Adrenal gland (tissue), 12 donors: ENCODE measurements around the gene ARHGEF18. TPM values are rescaled to one million over a fixed set of nuclear protein-coding genes. Genes with fewer than 3 reads are reported as not detected.
"Not testable (repeated sequence)": the region's sequence is repeated elsewhere in the genome, so short reads cannot be mapped to it uniquely, and the experiment has no call there.

Experiments
- DNase-seq, 7 donors: peaks; one replicate each; pipeline ENCODE4 v3.0.0-alpha.2; 2019 to 2020
- H3K27ac ChIP-seq, 5 donors: fragments of 200-600 bp; sonication (generic) in 4 of 5; 1 replicate in 3 of 5; 2 replicates in 2 of 5; pipeline versions ENCODE4 v1.5.1 to v1.8.0; 2016 to 2020; ENCODE audit warnings: mild to moderate bottlenecking in 1 of 5
- H3K27me3 ChIP-seq: fragments of 200-600 bp; 2 replicates; pipeline ENCODE4 v1.8.0; 2021
- H3K36me3 ChIP-seq, 2 donors: fragments of 200-600 bp; replicated peaks in 1 of 2; 1 replicate in 1 of 2; 2 replicates in 1 of 2; pipeline versions ENCODE4 v1.5.1 to v1.8.0; 2018 to 2022
- H3K4me1 ChIP-seq, 2 donors: fragments of 200-600 bp; replicated peaks in 1 of 2; 1 replicate in 1 of 2; 2 replicates in 1 of 2; pipeline versions ENCODE4 v1.5.1 to v1.8.0; 2018 to 2021
- H3K4me3 ChIP-seq, 4 donors: fragments of 200-600 bp; sonication (generic) in 3 of 4; one replicate each; pipeline ENCODE4 v1.5.1; 2016 to 2018
- H3K9me3 ChIP-seq, 3 donors: fragments of 200-600 bp; sonication (generic) in 1 of 3; replicated peaks in 1 of 3; 1 replicate in 2 of 3; 2 replicates in 1 of 3; pipeline versions ENCODE4 v1.5.1 to v1.8.0; 2016 to 2021
- CTCF ChIP-seq, 6 experiments: fragments of 450-650 bp in 4 of 6; fragments of 200-600 bp in 2 of 6; sonication (generic) in 1 of 6; IDR thresholded peaks; 1 replicate in 5 of 6; 2 replicates in 1 of 6; pipeline versions ENCODE4 v1.5.1 to v1.8.0; 2016 to 2021; ENCODE audit warnings: antibody characterized with exemption in 6 of 6, mild to moderate bottlenecking in 2 of 6, moderate library complexity in 1 of 6
- POLR2A ChIP-seq, 2 donors: fragments of 450-650 bp; IDR thresholded peaks; one replicate each; pipeline ENCODE4 v1.6.1; 2017; ENCODE audit warnings: antibody characterized with exemption in 2 of 2, mild to moderate bottlenecking in 2 of 2, moderate library complexity in 1 of 2
- WGBS, 4 donors: extraction: QIAGEN DNeasy Blood & Tissue Kit in 2 of 4; methylation state at CpG; one replicate each; pipeline versions ENCODE4 v1.1.5 to v1.1.7; 2013 to 2017; 5-methylcytosine and 5-hydroxymethylcytosine counted together
- intact Hi-C, 2 donors: fragments of 100-400 bp; cut with DNase I; formaldehyde crosslinking; loops; one replicate each; pipeline versions ENCODE4 v1.14.1 to v1.15.0; 2022 to 2023
- polyA plus RNA-seq, 3 donors: library from polyadenylated mRNA; stranded (reverse); fragments of 200-250 nt in 2 of 3; fragments of 350-450 nt in 1 of 3; fragmentation: Illumina TruSeq in 1 of 3; extraction: RNeasy Lipid Tissue Mini Kit (QIAGEN cat#74804) in 1 of 3; gene quantifications; one replicate each; pipeline ENCODE4 v1.2.3, GENCODE V29; 2013 to 2014
- total RNA-seq, 9 donors: library from RNA; depleted of rRNA in 4 of 9; stranded (reverse); fragments of >200 nt in 4 of 9; fragments of 120-200 nt in 1 of 9; fragmentation: NEBNext Ultra II Directional in 1 of 9; extraction: Animal tissue kit (Norgen Biotek cat#: 25700) in 1 of 9; gene quantifications; one replicate each; pipeline versions ENCODE4 v1.1.0 to v1.2.4, GENCODE V29; 2013 to 2023
- donor health status: healthy with polysubstance abuse.
- donor health status: Bipolar disorder and iron deficiency.
- donor health status: DM: yes; HTN: yes; CAD: no.
- donor health status: DM: no; HTN: no; CAD: no.
- donor health status: DM: no; HTN: no; CAD: no.
- donor health status: DM: yes; HTN: yes; CAD: no.

Gene ARHGEF18
- total and polyA plus RNA-seq, 12 donors = 5.9 to 52.3 (median 32.0) TPM

GRCh38 chr19:7342143-7342542 lies 6.6 kb upstream of the ARHGEF18 start:
- intact Hi-C loops = loop anchor here in 1 of 2 donors (5.0 kb wide), 1 partner anchor 195 kb away; no protein-coding TSS in a partner anchor
- 82 to 91% (median 89%) methylated on average over 5 of the region's 5 CpGs for WGBS, 4 donors
- DNase-seq = peak in 1 of 7 donors; percentile 35
- Histone ChIP-seq H3K27me3 (no peaks in the 10 kb centered on the region), H3K36me3 (no peaks in the 10 kb centered on the region), H3K4me1 (peaks cover 0 to 5% of the 10 kb centered on the region in 2 donors), H3K9me3 (no peaks in the 10 kb centered on the region), H3K27ac (no peak overlapping the region), H3K4me3 (no peak overlapping the region)
- no peak for TF ChIP-seq CTCF (IDR thresholded peaks at IDR 0.05)
- no peak for TF ChIP-seq POLR2A (IDR thresholded peaks at IDR 0.05)

GRCh38 chr19:7346488-7346971 lies 2.2 kb upstream of the ARHGEF18 start:
- WGBS, 4 donors = 49 to 63% (median 62%) methylated on average over 6 to 7 of the region's 7 CpGs
- H3K9me3 ChIP-seq = no peaks in the 10 kb centered on the region
- H3K36me3 ChIP-seq = no peaks in the 10 kb centered on the region
- TF ChIP-seq POLR2A (IDR thresholded peaks at IDR 0.05) (no peak), CTCF (IDR thresholded peaks at IDR 0.05) (no peak)
- peaks cover 0 to under 1% of the 10 kb centered on the region in 2 donors for H3K4me1 ChIP-seq
- H3K27ac ChIP-seq = no peak overlapping the region
- peak in 3 of 7 donors; percentile 12 to 46 (median 15) for DNase-seq
- no peak overlapping the region for H3K4me3 ChIP-seq
- intact Hi-C loops = no loop called here
- H3K27me3 ChIP-seq = no peaks in the 10 kb centered on the region

GRCh38 chr19:7346997-7347396 lies 1.7 kb upstream of the ARHGEF18 start:
- WGBS, 4 donors = 79 to 87% (median 83%) methylated on average over 7 of the region's 7 CpGs
- H3K27ac ChIP-seq, H3K36me3 ChIP-seq, H3K4me1 ChIP-seq, H3K4me3 ChIP-seq, H3K27me3 ChIP-seq, intact Hi-C loops, H3K9me3 ChIP-seq: not testable (repeated sequence)
- peak in 1 of 7 donors; percentile 17 for DNase-seq

GRCh38 chr19:7349231-7349591 lies 474 bp downstream of the ARHGEF18 start:
- no peak overlapping the region for H3K4me3 ChIP-seq
- H3K4me1 ChIP-seq = no peaks in the 10 kb centered on the region
- no peaks in the 10 kb centered on the region for H3K27me3 ChIP-seq
- DNase-seq = peak in 1 of 7 donors; percentile 14
- no peak overlapping the region for H3K27ac ChIP-seq
- no peak for TF ChIP-seq CTCF (IDR thresholded peaks at IDR 0.05)
- TF ChIP-seq POLR2A (IDR thresholded peaks at IDR 0.05) = no peak
- WGBS, 4 donors = 78 to 90% (median 83%) methylated on average over 7 to 9 of the region's 9 CpGs
- H3K9me3 ChIP-seq = no peaks in the 10 kb centered on the region
- H3K36me3 ChIP-seq = no peaks in the 10 kb centered on the region
- intact Hi-C loops = no loop called here
